HEK293 (cell line): ENCODE measurements around the gene S100A6.

Experiments used
- CTCF ChIA-PET: fragments of 350-600 bp; formaldehyde crosslinking; extraction: SDS; loops from one replicate; lab custom pipeline; 2021; ENCODE audit warnings: antibody characterized with exemption; lab: Yijun Ruan, JAX
- POLR2A ChIA-PET: fragments of 300-600 bp; formaldehyde crosslinking; extraction: SDS; loops from one replicate; lab custom pipeline; 2020; ENCODE audit warnings: antibody characterized with exemption, inconsistent platforms; lab: Yijun Ruan, JAX
- H3K27ac ChIP-seq: fragments of 200-500 bp; sonication (Bioruptor generic); 2 replicates; pipeline ENCODE4 v1.5.1; 2014; ENCODE audit warnings: low read depth, low read length, control low read depth, inconsistent platforms; ENCODE audit errors: extremely low read depth
- H3K36me3 ChIP-seq, 2 experiments: fragments of 200-500 bp in 1 of 2; sonication (Bioruptor generic) in 1 of 2; 1 replicate in 1 of 2; 2 replicates in 1 of 2; pipeline ENCODE4 v1.5.1; 2014 to 2017; ENCODE audit warnings: inconsistent platforms in 2 of 2, low read length in 2 of 2; ENCODE audit not compliant: control insufficient read depth in 2 of 2, insufficient read depth in 1 of 2
- H3K4me1 ChIP-seq: fragments of 200-500 bp; sonication (Bioruptor generic); 2 replicates; pipeline ENCODE4 v1.5.1; 2014; ENCODE audit warnings: mild to moderate bottlenecking, low read length, inconsistent platforms; ENCODE audit not compliant: control insufficient read depth, insufficient read depth
- H3K4me3 ChIP-seq: 2 replicates; pipeline ENCODE4 v1.5.1; 2011; ENCODE audit warnings: low read depth, mild to moderate bottlenecking, control low read depth, low read length, moderate library complexity
- H3K9me3 ChIP-seq: fragments of 200-500 bp; sonication (Bioruptor generic); 2 replicates; pipeline ENCODE4 v1.5.1; 2014; ENCODE audit warnings: low read depth, low read length, inconsistent platforms; ENCODE audit not compliant: control insufficient read depth, insufficient read depth
- FEZF1 ChIP-seq: fragments of 450-650 bp; formaldehyde crosslinking; IDR thresholded peaks from 2 replicates; pipeline ENCODE4 v1.5.1; 2016; ENCODE audit warnings: missing biosample characterization, missing genetic modification characterization
- GLIS1 ChIP-seq: fragments of 450-650 bp; formaldehyde crosslinking; IDR thresholded peaks from 2 replicates; pipeline ENCODE4 v1.5.1; 2016; ENCODE audit warnings: missing biosample characterization, missing genetic modification characterization
- KLF10 ChIP-seq: fragments of 450-650 bp; IDR thresholded peaks from 2 replicates; pipeline ENCODE4 v1.5.1; 2018; ENCODE audit warnings: missing biosample characterization, mild to moderate bottlenecking, missing genetic modification characterization
- KLF7 ChIP-seq: fragments of 450-650 bp; formaldehyde crosslinking; IDR thresholded peaks from 2 replicates; pipeline ENCODE4 v1.5.1; 2016; ENCODE audit warnings: missing biosample characterization, missing genetic modification characterization, borderline replicate concordance
- REPIN1 ChIP-seq: fragments of 450-650 bp; formaldehyde crosslinking; IDR thresholded peaks from 2 replicates; pipeline ENCODE4 v1.5.1; 2017; ENCODE audit warnings: missing biosample characterization, missing genetic modification characterization, low read depth
- TCF7L2 ChIP-seq: IDR thresholded peaks from 2 replicates; pipeline ENCODE4 v1.6.1; 2011; ENCODE audit warnings: low read depth, mild to moderate bottlenecking, inconsistent platforms, low read length, moderate library complexity, borderline replicate concordance
- ZBTB17 ChIP-seq: fragments of 450-650 bp; formaldehyde crosslinking; IDR thresholded peaks from 2 replicates; pipeline ENCODE4 v1.5.1; 2016; ENCODE audit warnings: missing biosample characterization, missing genetic modification characterization
- ZFP37 ChIP-seq: fragments of 450-650 bp; formaldehyde crosslinking; IDR thresholded peaks from 2 replicates; pipeline ENCODE4 v1.5.1; 2016; ENCODE audit warnings: missing biosample characterization, missing genetic modification characterization
- ZNF174 ChIP-seq: fragments of 450-650 bp; formaldehyde crosslinking; IDR thresholded peaks from 2 replicates; pipeline ENCODE4 v1.5.0; 2017; ENCODE audit warnings: missing biosample characterization, mild to moderate bottlenecking, missing genetic modification characterization
- ZNF19 ChIP-seq: fragments of 450-650 bp; formaldehyde crosslinking; IDR thresholded peaks from 2 replicates; pipeline ENCODE4; 2016; ENCODE audit warnings: missing biosample characterization, missing genetic modification characterization, low read depth
- ZNF501 ChIP-seq: fragments of 450-650 bp; formaldehyde crosslinking; IDR thresholded peaks from 2 replicates; pipeline ENCODE4 v1.5.1; 2016; ENCODE audit warnings: missing biosample characterization, missing genetic modification characterization
- ZNF514 ChIP-seq: fragments of 450-650 bp; formaldehyde crosslinking; IDR thresholded peaks from 2 replicates; pipeline ENCODE4 v1.5.1; 2016; ENCODE audit warnings: missing biosample characterization, missing genetic modification characterization
- ZNF548 ChIP-seq: fragments of 450-650 bp; formaldehyde crosslinking; IDR thresholded peaks from 2 replicates; pipeline ENCODE4 v1.5.1; 2016; ENCODE audit warnings: missing biosample characterization, missing genetic modification characterization
- ZNF660 ChIP-seq: fragments of 450-650 bp; IDR thresholded peaks from 2 replicates; pipeline ENCODE4 v1.5.1; 2018; ENCODE audit warnings: missing biosample characterization, mild to moderate bottlenecking, missing genetic modification characterization
- ZNF776 ChIP-seq: fragments of 450-650 bp; formaldehyde crosslinking; IDR thresholded peaks from 2 replicates; pipeline ENCODE4 v1.5.0; 2017; ENCODE audit warnings: missing biosample characterization, missing genetic modification characterization, borderline replicate concordance
- ZSCAN30 ChIP-seq: fragments of 450-650 bp; IDR thresholded peaks from 2 replicates; pipeline ENCODE4 v1.5.1; 2018; ENCODE audit warnings: missing biosample characterization, mild to moderate bottlenecking, missing genetic modification characterization, moderate library complexity
- TF ChIP-seq, protein P1 (sequence below): fragments of 450-650 bp; formaldehyde crosslinking; IDR thresholded peaks from 2 replicates; pipeline ENCODE4 v1.5.1; 2016; ENCODE audit warnings: missing biosample characterization, missing genetic modification characterization
- TF ChIP-seq, protein P2 (sequence below): fragments of 450-650 bp; formaldehyde crosslinking; IDR thresholded peaks from 2 replicates; pipeline ENCODE4; 2016; ENCODE audit warnings: missing biosample characterization, missing genetic modification characterization
- TF ChIP-seq, protein P3 (sequence below): fragments of 450-650 bp; formaldehyde crosslinking; IDR thresholded peaks from 2 replicates; pipeline ENCODE4 v1.5.1; 2016; ENCODE audit warnings: missing biosample characterization, missing genetic modification characterization
- TF ChIP-seq, protein P4 (sequence below): fragments of 450-650 bp; formaldehyde crosslinking; IDR thresholded peaks from 2 replicates; pipeline ENCODE4 v1.5.1; 2016; ENCODE audit warnings: missing biosample characterization, missing genetic modification characterization, low read depth
- TF ChIP-seq, protein P5 (sequence below): fragments of 450-650 bp; formaldehyde crosslinking; IDR thresholded peaks from 2 replicates; pipeline ENCODE4 v1.5.1; 2016; ENCODE audit warnings: missing biosample characterization, missing genetic modification characterization

S100A6 gene

DNA sequence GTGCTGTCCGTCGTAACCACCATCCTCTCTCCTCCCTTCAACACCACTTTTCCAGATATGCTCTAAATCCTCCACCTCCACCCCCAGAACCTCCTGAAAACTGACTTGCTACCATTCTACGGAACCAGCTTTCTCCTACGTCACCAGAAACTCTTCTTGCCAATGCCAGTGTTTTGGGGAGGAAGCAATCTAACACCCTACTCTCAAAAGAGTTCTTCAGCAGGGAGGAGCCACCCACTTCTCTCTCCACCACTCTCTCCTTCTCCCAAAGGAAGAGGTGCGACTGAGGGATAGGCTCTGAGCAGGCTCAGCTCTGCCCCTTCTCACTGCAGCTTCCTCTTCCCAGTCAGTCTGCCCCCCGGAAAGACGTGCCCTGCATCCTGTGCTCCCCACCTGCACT is 35.9 kb upstream of the S100A6 start:
- H3K27ac ChIP-seq: no peak overlapping the region
- no peaks in the 10 kb centered on the region for H3K36me3 ChIP-seq
- no peak overlapping the region for H3K4me3 ChIP-seq
- no peaks in the 10 kb centered on the region for H3K9me3 ChIP-seq
- TF ChIP-seq ZNF548: no peak
- no peak for TF ChIP-seq KLF10
- no peak for TF ChIP-seq ZNF501 (tag by site-specific recombination)
- TF ChIP-seq, protein P1, sequence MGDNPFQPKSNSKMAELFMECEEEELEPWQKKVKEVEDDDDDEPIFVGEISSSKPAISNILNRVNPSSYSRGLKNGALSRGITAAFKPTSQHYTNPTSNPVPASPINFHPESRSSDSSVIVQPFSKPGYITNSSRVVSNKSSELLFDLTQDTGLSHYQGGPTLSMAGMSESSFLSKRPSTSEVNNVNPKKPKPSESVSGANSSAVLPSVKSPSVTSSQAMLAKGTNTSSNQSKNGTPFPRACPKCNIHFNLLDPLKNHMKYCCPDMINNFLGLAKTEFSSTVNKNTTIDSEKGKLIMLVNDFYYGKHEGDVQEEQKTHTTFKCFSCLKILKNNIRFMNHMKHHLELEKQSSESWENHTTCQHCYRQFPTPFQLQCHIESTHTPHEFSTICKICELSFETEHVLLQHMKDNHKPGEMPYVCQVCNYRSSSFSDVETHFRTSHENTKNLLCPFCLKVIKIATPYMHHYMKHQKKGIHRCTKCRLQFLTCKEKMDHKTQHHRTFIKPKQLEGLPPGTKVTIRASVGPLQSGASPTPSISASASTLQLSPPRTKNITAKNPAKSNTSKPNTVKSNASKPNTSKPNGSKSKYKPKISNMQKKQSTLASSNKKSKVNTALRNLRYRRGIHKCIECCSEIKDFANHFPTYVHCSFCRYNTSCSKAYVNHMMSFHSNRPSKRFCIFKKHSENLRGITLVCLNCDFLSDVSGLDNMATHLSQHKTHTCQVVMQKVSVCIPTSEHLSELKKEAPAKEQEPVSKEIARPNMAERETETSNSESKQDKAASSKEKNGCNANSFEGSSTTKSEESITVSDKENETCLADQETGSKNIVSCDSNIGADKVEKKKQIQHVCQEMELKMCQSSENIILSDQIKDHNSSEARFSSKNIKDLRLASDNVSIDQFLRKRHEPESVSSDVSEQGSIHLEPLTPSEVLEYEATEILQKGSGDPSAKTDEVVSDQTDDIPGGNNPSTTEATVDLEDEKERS (tag by site-specific recombination): no peak
- no peak for TF ChIP-seq GLIS1 (tag by site-specific recombination)
- no peak for TF ChIP-seq ZNF776
- TF ChIP-seq ZNF660 (tag by site-specific recombination): no peak
- no peak for TF ChIP-seq REPIN1 (tag by site-specific recombination)
- TF ChIP-seq, protein P2, sequence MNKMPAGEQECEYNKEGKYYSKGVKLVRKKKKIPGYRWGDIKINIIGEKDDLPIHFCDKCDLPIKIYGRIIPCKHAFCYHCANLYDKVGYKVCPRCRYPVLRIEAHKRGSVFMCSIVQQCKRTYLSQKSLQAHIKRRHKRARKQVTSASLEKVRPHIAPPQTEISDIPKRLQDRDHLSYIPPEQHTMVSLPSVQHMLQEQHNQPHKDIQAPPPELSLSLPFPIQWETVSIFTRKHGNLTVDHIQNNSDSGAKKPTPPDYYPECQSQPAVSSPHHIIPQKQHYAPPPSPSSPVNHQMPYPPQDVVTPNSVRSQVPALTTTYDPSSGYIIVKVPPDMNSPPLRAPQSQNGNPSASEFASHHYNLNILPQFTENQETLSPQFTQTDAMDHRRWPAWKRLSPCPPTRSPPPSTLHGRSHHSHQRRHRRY (tag by site-specific recombination): no peak
- TF ChIP-seq, protein P3, sequence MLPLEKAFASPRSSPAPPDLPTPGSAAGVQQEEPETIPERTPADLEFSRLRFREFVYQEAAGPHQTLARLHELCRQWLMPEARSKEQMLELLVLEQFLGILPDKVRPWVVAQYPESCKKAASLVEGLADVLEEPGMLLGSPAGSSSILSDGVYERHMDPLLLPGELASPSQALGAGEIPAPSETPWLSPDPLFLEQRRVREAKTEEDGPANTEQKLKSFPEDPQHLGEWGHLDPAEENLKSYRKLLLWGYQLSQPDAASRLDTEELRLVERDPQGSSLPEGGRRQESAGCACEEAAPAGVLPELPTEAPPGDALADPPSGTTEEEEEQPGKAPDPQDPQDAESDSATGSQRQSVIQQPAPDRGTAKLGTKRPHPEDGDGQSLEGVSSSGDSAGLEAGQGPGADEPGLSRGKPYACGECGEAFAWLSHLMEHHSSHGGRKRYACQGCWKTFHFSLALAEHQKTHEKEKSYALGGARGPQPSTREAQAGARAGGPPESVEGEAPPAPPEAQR (tag by site-specific recombination): no peak
- no peak for TF ChIP-seq ZSCAN30 (tag by site-specific recombination)
- no peak for TF ChIP-seq ZNF19 (tag by site-specific recombination)
- TF ChIP-seq KLF7 (tag by site-specific recombination): no peak
- TF ChIP-seq, protein P4, sequence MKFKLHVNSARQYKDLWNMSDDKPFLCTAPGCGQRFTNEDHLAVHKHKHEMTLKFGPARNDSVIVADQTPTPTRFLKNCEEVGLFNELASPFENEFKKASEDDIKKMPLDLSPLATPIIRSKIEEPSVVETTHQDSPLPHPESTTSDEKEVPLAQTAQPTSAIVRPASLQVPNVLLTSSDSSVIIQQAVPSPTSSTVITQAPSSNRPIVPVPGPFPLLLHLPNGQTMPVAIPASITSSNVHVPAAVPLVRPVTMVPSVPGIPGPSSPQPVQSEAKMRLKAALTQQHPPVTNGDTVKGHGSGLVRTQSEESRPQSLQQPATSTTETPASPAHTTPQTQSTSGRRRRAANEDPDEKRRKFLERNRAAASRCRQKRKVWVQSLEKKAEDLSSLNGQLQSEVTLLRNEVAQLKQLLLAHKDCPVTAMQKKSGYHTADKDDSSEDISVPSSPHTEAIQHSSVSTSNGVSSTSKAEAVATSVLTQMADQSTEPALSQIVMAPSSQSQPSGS: no peak
- no peak for TF ChIP-seq ZNF174 (tag by site-specific recombination)
- TF ChIP-seq ZBTB17 (tag by site-specific recombination): no peak
- TF ChIP-seq, all 188 proteins: peak for 0
- ChIA-PET CTCF (interaction anchor here (0.8 to 6.3 kb wide), 17 partner anchors 9 to 216 kb away, joined by 3 to 148 read pairs (median 4); partner anchors contain the start of genes CHTOP, S100A1, S100A13 and S100A6), POLR2A (interaction anchor here (0.9 to 3.4 kb wide), 4 partner anchors 47 to 419 kb away, joined by 6 to 16 read pairs (median 9); partner anchors contain the start of genes CHTOP and S100A13)
- H3K4me1 ChIP-seq: peaks cover 1% of the 10 kb centered on the region

DNA sequence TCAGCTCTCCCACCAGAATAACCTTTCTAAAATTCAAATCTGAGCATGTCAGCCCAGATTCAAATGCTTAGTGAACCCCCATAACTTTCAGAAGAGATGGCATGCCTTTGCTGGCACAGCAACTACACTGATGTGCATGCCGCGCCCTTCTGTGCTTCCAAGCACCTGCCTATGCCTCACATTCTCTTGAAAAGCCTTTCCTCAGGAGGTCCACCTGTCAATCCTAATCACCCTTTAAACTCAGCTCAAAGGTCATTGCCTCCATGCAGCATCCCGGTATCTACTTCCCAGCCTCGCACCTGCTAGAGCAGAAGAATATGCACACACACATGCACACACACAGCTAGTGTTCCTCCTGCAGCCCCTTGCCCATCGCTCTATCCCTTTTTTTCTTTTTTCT is 35.1 kb upstream of the S100A6 start:
- CTCF ChIA-PET: interaction anchor here (3.4 to 6.3 kb wide), 5 partner anchors 10 to 62 kb away, joined by 8 to 148 read pairs (median 37); partner anchors contain the start of genes S100A1, S100A13 and S100A4
- no peaks in the 10 kb centered on the region for H3K9me3 ChIP-seq
- peaks cover 6% of the 10 kb centered on the region for H3K4me1 ChIP-seq
- no peaks in the 10 kb centered on the region for H3K36me3 ChIP-seq
- no peak overlapping the region for H3K4me3 ChIP-seq
- H3K27ac ChIP-seq: no peak overlapping the region
- POLR2A ChIA-PET: interaction anchor here (1.4 to 3.4 kb wide), 2 partner anchors 56 to 419 kb away, joined by 6 to 16 read pairs; partner anchors contain the start of gene S100A13
- TF ChIP-seq ZNF514 (no peak), FEZF1 (no peak), ZFP37 (tag by site-specific recombination) (no peak), TCF7L2 (no peak)
- TF ChIP-seq, protein P5, sequence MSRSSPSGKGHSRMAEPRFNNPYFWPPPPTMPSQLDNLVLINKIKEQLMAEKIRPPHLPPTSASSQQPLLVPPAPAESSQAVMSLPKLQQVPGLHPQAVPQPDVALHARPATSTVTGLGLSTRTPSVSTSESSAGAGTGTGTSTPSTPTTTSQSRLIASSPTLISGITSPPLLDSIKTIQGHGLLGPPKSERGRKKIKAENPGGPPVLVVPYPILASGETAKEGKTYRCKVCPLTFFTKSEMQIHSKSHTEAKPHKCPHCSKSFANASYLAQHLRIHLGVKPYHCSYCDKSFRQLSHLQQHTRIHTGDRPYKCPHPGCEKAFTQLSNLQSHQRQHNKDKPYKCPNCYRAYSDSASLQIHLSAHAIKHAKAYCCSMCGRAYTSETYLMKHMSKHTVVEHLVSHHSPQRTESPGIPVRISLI: 0 out of 2 replicates have a peak, but pooled peaks have one; percentile 19
- TF ChIP-seq, all 188 proteins: peak for 1
